DND-41 (cell line): ENCODE measurements around the gene PUDP.

Experiments used
- ATAC-seq: fragments of 200-7000 bp; cut with Tn5 transposase; 3 replicates; pipeline ENCODE4 v1.9.1; 2021; ENCODE audit warnings: low read depth; ENCODE audit not compliant: insufficient read depth
- DNase-seq: peaks from one replicate; pipeline ENCODE4 v3.0.0-alpha.2; 2020
- H2AFZ ChIP-seq: 2 replicates; pipeline ENCODE4 v1.6.0; 2012; ENCODE audit warnings: low read depth, low read length
- H3K27ac ChIP-seq: 2 replicates; pipeline ENCODE4 v1.5.1; 2012; ENCODE audit warnings: low read length, inconsistent platforms
- H3K27me3 ChIP-seq: fragments of 200-600 bp; sonication (generic); 2 replicates; pipeline ENCODE4 v1.6.0; 2012; ENCODE audit warnings: low read length, mild to moderate bottlenecking, inconsistent platforms; ENCODE audit not compliant: insufficient read depth, poor library complexity
- H3K36me3 ChIP-seq: 2 replicates; pipeline ENCODE4 v1.5.1; 2012; ENCODE audit warnings: low read length, inconsistent platforms; ENCODE audit not compliant: insufficient read depth
- H3K4me1 ChIP-seq: 2 replicates; pipeline ENCODE4 v1.5.1; 2012; ENCODE audit warnings: mild to moderate bottlenecking, low read length; ENCODE audit not compliant: insufficient read depth
- H3K4me2 ChIP-seq: 2 replicates; pipeline ENCODE4 v1.6.0; 2012; ENCODE audit warnings: mild to moderate bottlenecking, moderate library complexity, low read length, inconsistent platforms; ENCODE audit not compliant: insufficient read depth
- H3K4me3 ChIP-seq, 2 experiments: fragments of 200-600 bp in 1 of 2; shearing (Covaris generic) in 1 of 2; 2 replicates each; pipeline ENCODE4 v1.5.1; 2012 to 2016; ENCODE audit warnings: inconsistent platforms in 2 of 2, low read length in 2 of 2, mild to moderate bottlenecking in 2 of 2, low read depth in 1 of 2, moderate library complexity in 1 of 2
- H3K79me2 ChIP-seq: 2 replicates; pipeline ENCODE4 v1.6.0; 2012; ENCODE audit warnings: low read length, inconsistent platforms; ENCODE audit not compliant: insufficient read depth
- H3K9ac ChIP-seq: 2 replicates; pipeline ENCODE4 v1.6.0; 2012; ENCODE audit warnings: low read depth, mild to moderate bottlenecking, inconsistent platforms, low read length, moderate library complexity
- H3K9me3 ChIP-seq: 2 replicates; pipeline ENCODE4 v1.5.1; 2012; ENCODE audit warnings: low read length, moderate library complexity, mild to moderate bottlenecking, inconsistent platforms; ENCODE audit not compliant: insufficient read depth, severe bottlenecking
- H4K20me1 ChIP-seq: 2 replicates; pipeline ENCODE4 v1.6.0; 2012; ENCODE audit warnings: low read length; ENCODE audit not compliant: insufficient read depth
- EZH2 ChIP-seq: IDR thresholded peaks from 3 replicates; pipeline ENCODE4 v1.6.1; 2012; ENCODE audit warnings: borderline replicate concordance, low read depth, mild to moderate bottlenecking, moderate library complexity, low read length, inconsistent platforms; ENCODE audit not compliant: severe bottlenecking
- TF ChIP-seq, protein P1 (sequence below): IDR thresholded peaks from 2 replicates; pipeline ENCODE4 v1.5.1; 2012; ENCODE audit warnings: borderline replicate concordance, low read length, moderate library complexity, mild to moderate bottlenecking; ENCODE audit not compliant: poor library complexity, severe bottlenecking; ENCODE audit errors: extremely low read depth

Gene PUDP

DNA sequence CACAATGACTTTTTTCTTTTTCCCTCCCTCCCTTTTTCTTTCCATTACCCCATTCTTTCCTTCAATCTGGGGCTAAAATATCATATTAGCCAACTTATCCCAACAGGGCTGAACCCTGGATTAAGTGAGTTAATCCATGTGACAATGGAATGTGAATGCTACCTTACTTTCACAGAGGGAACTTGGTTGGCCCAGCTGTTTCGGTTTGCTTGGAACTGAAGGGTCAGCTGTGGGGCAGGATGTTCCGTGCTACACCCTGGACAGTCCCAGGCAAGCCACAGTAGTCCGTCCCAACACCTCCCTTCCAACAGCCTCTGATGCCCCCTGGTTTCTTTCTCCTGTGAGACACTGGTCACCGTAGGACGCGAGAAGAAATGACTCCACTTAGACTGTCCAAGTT lies 95.4 kb downstream of the PUDP start:
- no peak overlapping the region for H3K9ac ChIP-seq
- H3K4me1 ChIP-seq, result peaks cover 70% of the 10 kb centered on the region
- no peaks in the 10 kb centered on the region for H4K20me1 ChIP-seq
- H3K4me3 ChIP-seq, result no peak overlapping the region
- no peak overlapping the region for H3K4me2 ChIP-seq
- H3K27ac ChIP-seq, result peak overlapping the region; percentile 100
- H3K36me3 ChIP-seq, result peaks cover 74% of the 10 kb centered on the region
- DNase-seq (no peak), ATAC-seq (no peak)
- H3K9me3 ChIP-seq, result no peaks in the 10 kb centered on the region
- H2AFZ ChIP-seq, result no peak overlapping the region
- no peak for TF ChIP-seq EZH2
- TF ChIP-seq, protein P1, sequence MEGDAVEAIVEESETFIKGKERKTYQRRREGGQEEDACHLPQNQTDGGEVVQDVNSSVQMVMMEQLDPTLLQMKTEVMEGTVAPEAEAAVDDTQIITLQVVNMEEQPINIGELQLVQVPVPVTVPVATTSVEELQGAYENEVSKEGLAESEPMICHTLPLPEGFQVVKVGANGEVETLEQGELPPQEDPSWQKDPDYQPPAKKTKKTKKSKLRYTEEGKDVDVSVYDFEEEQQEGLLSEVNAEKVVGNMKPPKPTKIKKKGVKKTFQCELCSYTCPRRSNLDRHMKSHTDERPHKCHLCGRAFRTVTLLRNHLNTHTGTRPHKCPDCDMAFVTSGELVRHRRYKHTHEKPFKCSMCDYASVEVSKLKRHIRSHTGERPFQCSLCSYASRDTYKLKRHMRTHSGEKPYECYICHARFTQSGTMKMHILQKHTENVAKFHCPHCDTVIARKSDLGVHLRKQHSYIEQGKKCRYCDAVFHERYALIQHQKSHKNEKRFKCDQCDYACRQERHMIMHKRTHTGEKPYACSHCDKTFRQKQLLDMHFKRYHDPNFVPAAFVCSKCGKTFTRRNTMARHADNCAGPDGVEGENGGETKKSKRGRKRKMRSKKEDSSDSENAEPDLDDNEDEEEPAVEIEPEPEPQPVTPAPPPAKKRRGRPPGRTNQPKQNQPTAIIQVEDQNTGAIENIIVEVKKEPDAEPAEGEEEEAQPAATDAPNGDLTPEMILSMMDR, result no peak
- no peaks in the 10 kb centered on the region for H3K27me3 ChIP-seq
- peaks cover 73% of the 10 kb centered on the region for H3K79me2 ChIP-seq

- Histone ChIP-seq H3K9me3 (no peaks in the 10 kb centered on the region), H3K27me3 (no peaks in the 10 kb centered on the region), H3K79me2 (peaks cover 51% of the 10 kb centered on the region), H3K36me3 (peaks cover 72% of the 10 kb centered on the region), H3K4me1 (peaks cover 48% of the 10 kb centered on the region), H3K9ac (no peak overlapping the region), H3K27ac (0 out of 2 replicates have a peak overlapping the region, but pooled peaks have one; percentile 14), H3K4me2 (no peak overlapping the region), H2AFZ (no peak overlapping the region), H4K20me1 (no peaks in the 10 kb centered on the region), H3K4me3 (no peak overlapping the region)
- no peak for ATAC-seq
- TF ChIP-seq EZH2, result no peak
- TF ChIP-seq, protein P1, result no peak
- DNase-seq, result no peak
Observed at GRCh38 chrX:7050271-7050670, 97.7 kb downstream of the PUDP start.

DNA sequence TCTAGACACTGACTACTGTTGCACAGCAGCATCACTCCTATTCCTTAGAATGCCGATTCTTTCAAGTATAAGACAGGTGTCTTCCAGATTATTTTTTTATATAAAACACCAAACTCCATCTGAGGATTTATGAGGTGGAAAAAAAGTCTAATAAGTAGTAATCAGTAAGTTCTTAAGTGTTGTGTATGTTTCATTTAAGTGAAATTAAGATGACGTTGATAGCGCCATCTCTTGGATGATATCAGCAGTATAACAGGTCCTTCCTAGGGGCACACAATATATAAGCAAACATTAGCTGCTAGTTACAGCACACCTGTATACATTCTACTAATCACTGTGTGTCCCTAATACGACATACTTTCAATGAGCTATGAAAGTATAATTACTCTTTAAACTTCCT lies 100.0 kb downstream of the PUDP start:
- DNase-seq (no peak), ATAC-seq (no peak)
- TF ChIP-seq, protein P1, result peak; percentile 37
- no peak for TF ChIP-seq EZH2
- Histone ChIP-seq H3K36me3 (peaks cover 60% of the 10 kb centered on the region), H3K27ac (no peak overlapping the region), H3K27me3 (no peaks in the 10 kb centered on the region), H4K20me1 (no peaks in the 10 kb centered on the region), H3K4me1 (peaks cover 28% of the 10 kb centered on the region), H3K9ac (no peak overlapping the region), H3K4me3 (no peak overlapping the region), H2AFZ (no peak overlapping the region), H3K4me2 (no peak overlapping the region), H3K9me3 (no peaks in the 10 kb centered on the region), H3K79me2 (peaks cover 32% of the 10 kb centered on the region)
